ENCODE results near the gene SH3D21.

SH3D21 gene

GRCh38 chr1:36304521-36304920 lies 1.6 kb upstream of the SH3D21 start:
- no peak for DNase-seq

GRCh38 chr1:36304970-36305914 lies 926 bp upstream of the SH3D21 start:
- peak; percentile 68 for DNase-seq

GRCh38 chr1:36305915-36306209 lies 306 bp upstream of the SH3D21 start:
- DNase-seq: no peak

GRCh38 chr1:36306902-36307456 lies 811 bp downstream of the SH3D21 start:
- DNase-seq: peak; percentile 93

GRCh38 chr1:36307601-36308330 lies 1.6 kb downstream of the SH3D21 start:
- DNase-seq: no peak

- DNase-seq: no peak
These were observed 3.2 kb downstream of the SH3D21 start for GRCh38 chr1:36309397-36309796.

GRCh38 chr1:36320291-36320761 lies 14.2 kb downstream of the SH3D21 start:
- no peak for DNase-seq

GRCh38 chr1:36320767-36321118 lies 14.6 kb downstream of the SH3D21 start:
- no peak for DNase-seq

GRCh38 chr1:36321119-36321951 lies 15.2 kb downstream of the SH3D21 start:
- peak; percentile 46 for DNase-seq

- DNase-seq: no peak
These were observed 16.0 kb downstream of the SH3D21 start for GRCh38 chr1:36322041-36322785.

- DNase-seq: no peak
These were observed 16.8 kb downstream of the SH3D21 start for GRCh38 chr1:36322786-36323635.

- no peak for DNase-seq
These were observed 17.6 kb downstream of the SH3D21 start, which contains the start of gene EVA1B for GRCh38 chr1:36323636-36324352. TSS of gene EVA1B (minus strand) at chr1:36323645. CDS start at chr1:36323037, 608 bp downstream.

- no peak for DNase-seq
These were observed 18.2 kb downstream of the SH3D21 start for GRCh38 chr1:36324353-36324703.

- no peak for DNase-seq
These were observed 20.3 kb downstream of the SH3D21 start for GRCh38 chr1:36326499-36326898.

GRCh38 chr1:36327421-36328087 lies 21.4 kb downstream of the SH3D21 start:
- DNase-seq: no peak

- no peak for DNase-seq
These were observed 21.9 kb downstream of the SH3D21 start for GRCh38 chr1:36328088-36328480.

- DNase-seq: no peak
These were observed 22.5 kb downstream of the SH3D21 start for GRCh38 chr1:36328713-36329112.

- DNase-seq: no peak
These were observed 23.6 kb downstream of the SH3D21 start for GRCh38 chr1:36329817-36330216.

- no peak for DNase-seq
These were observed 24.8 kb downstream of the SH3D21 start for GRCh38 chr1:36330940-36331339.

GRCh38 chr1:36337830-36338229 lies 31.7 kb downstream of the SH3D21 start:
- DNase-seq: no peak

Data from activated naive CD4-positive, alpha-beta T cell treated with anti-CD3 and anti-CD28 coated beads, Interleukin-2, amount 50 U/mL, for 16 hours (primary cell).